Activated CD4-positive, CD25-positive, alpha-beta regulatory T cell (primary cell): Measurements from ENCODE around the gene MPV17L2.

ENCODE experiments used
- DNase-seq, 4 experiments: peaks; one replicate each; lab custom pipeline; 2025; lab: John Stamatoyannopoulos, UW

Gene MPV17L2

GRCh38 chr19:18245297-18245696, 52.3 kb downstream of the MPV17L2 start:
- no peak for DNase-seq
